ENCODE measurements around the gene SYT14.

- TF ChIP-seq GATA2 (IDR thresholded peaks at IDR 0.05; ENCODE audit: low read depth, low read length) = no peak
- no peak for TF ChIP-seq GATA3 (IDR thresholded peaks at IDR 0.05; ENCODE audit: low read depth, low read length)
Measured at GRCh38 chr1:210170220-210170619, 232.2 kb downstream of the SYT14 start.

Data from SH-SY5Y (cell line).